ENCODE measurements around the gene CNEP1R1. TPM values are rescaled to one million over a fixed set of nuclear protein-coding genes. Genes with fewer than 3 reads are reported as not detected.
"Not testable (repeated sequence)": the region's sequence is repeated elsewhere in the genome, so short reads cannot be mapped to it uniquely, and the experiment has no call there.

Gene CNEP1R1
- total RNA-seq, 1 experiment from 2014 or later: 22.5 TPM

GRCh38 chr16:50012182-50012581, 12.8 kb upstream of the CNEP1R1 start:
- DNase-seq (ENCODE audit: low spot score): no peak
- in situ Hi-C loops (cut with HindIII; ENCODE audit: low sequenced_read_pairs): no loop called here

GRCh38 chr16:50014211-50014610, 10.8 kb upstream of the CNEP1R1 start:
- in situ Hi-C loops (cut with HindIII; ENCODE audit: low sequenced_read_pairs); DNase-seq (ENCODE audit: low spot score): not testable (repeated sequence)

GRCh38 chr16:50015631-50016030, 9.4 kb upstream of the CNEP1R1 start:
- in situ Hi-C loops (cut with HindIII; ENCODE audit: low sequenced_read_pairs): no loop called here

GRCh38 chr16:50017553-50017952, 7.5 kb upstream of the CNEP1R1 start:
- in situ Hi-C loops (cut with HindIII; ENCODE audit: low sequenced_read_pairs): no loop called here
- no peak for DNase-seq (ENCODE audit: low spot score)

More at GRCh38 chr16:50015631-50016030, 9.4 kb upstream of the CNEP1R1 start:
- DNase-seq (ENCODE audit: low spot score): no peak

- in situ Hi-C loops (cut with HindIII; ENCODE audit: low sequenced_read_pairs): no loop called here
- DNase-seq (ENCODE audit: low spot score): no peak
Observed at GRCh38 chr16:50021544-50021943, 3.5 kb upstream of the CNEP1R1 start.

GRCh38 chr16:50023641-50024040, 1.4 kb upstream of the CNEP1R1 start:
- in situ Hi-C loops (cut with HindIII; ENCODE audit: low sequenced_read_pairs): no loop called here

GRCh38 chr16:50024207-50024606, 818 bp upstream of the CNEP1R1 start:
- no peak for DNase-seq (ENCODE audit: low spot score)
- in situ Hi-C loops (cut with HindIII; ENCODE audit: low sequenced_read_pairs): no loop called here

More at GRCh38 chr16:50023641-50024040, 1.4 kb upstream of the CNEP1R1 start:
- DNase-seq (ENCODE audit: low spot score): no peak

GRCh38 chr16:50025537-50025931, 509 bp downstream of the CNEP1R1 start:
- in situ Hi-C loops (cut with HindIII; ENCODE audit: low sequenced_read_pairs): no loop called here
- no peak for DNase-seq (ENCODE audit: low spot score)

- no peak for DNase-seq (ENCODE audit: low spot score)
- in situ Hi-C loops (cut with HindIII; ENCODE audit: low sequenced_read_pairs): no loop called here
Observed at GRCh38 chr16:50027829-50028228, 2.8 kb downstream of the CNEP1R1 start.

- in situ Hi-C loops (cut with HindIII; ENCODE audit: low sequenced_read_pairs): no loop called here
- DNase-seq (ENCODE audit: low spot score): no peak
Observed at GRCh38 chr16:50035468-50035992, 10.5 kb downstream of the CNEP1R1 start.

GRCh38 chr16:50036426-50036825, 11.4 kb downstream of the CNEP1R1 start:
- in situ Hi-C loops (cut with HindIII; ENCODE audit: low sequenced_read_pairs): no loop called here
- no peak for DNase-seq (ENCODE audit: low spot score)

- no peak for DNase-seq (ENCODE audit: low spot score)
- in situ Hi-C loops (cut with HindIII; ENCODE audit: low sequenced_read_pairs): no loop called here
Observed at GRCh38 chr16:50037662-50038220, 12.7 kb downstream of the CNEP1R1 start.

GRCh38 chr16:50038286-50038685, 13.3 kb downstream of the CNEP1R1 start:
- in situ Hi-C loops (cut with HindIII; ENCODE audit: low sequenced_read_pairs): no loop called here
- DNase-seq (ENCODE audit: low spot score): no peak

- no peak for DNase-seq (ENCODE audit: low spot score)
- in situ Hi-C loops (cut with HindIII; ENCODE audit: low sequenced_read_pairs): no loop called here
Observed at GRCh38 chr16:50038756-50039529, 13.9 kb downstream of the CNEP1R1 start.

GRCh38 chr16:50040018-50040417, 15.0 kb downstream of the CNEP1R1 start:
- DNase-seq (ENCODE audit: low spot score): no peak
- in situ Hi-C loops (cut with HindIII; ENCODE audit: low sequenced_read_pairs): no loop called here

- DNase-seq (ENCODE audit: low spot score): no peak
- in situ Hi-C loops (cut with HindIII; ENCODE audit: low sequenced_read_pairs): no loop called here
Observed at GRCh38 chr16:50040710-50041109, 15.7 kb downstream of the CNEP1R1 start.

GRCh38 chr16:50043358-50043757, 18.3 kb downstream of the CNEP1R1 start:
- no peak for DNase-seq (ENCODE audit: low spot score)
- in situ Hi-C loops (cut with HindIII; ENCODE audit: low sequenced_read_pairs): no loop called here

GRCh38 chr16:50045412-50045811, 20.4 kb downstream of the CNEP1R1 start:
- DNase-seq (ENCODE audit: low spot score): no peak
- in situ Hi-C loops (cut with HindIII; ENCODE audit: low sequenced_read_pairs): no loop called here

GRCh38 chr16:50046853-50047252, 21.8 kb downstream of the CNEP1R1 start:
- no peak for DNase-seq (ENCODE audit: low spot score)
- in situ Hi-C loops (cut with HindIII; ENCODE audit: low sequenced_read_pairs): no loop called here

GRCh38 chr16:50047864-50048263, 22.8 kb downstream of the CNEP1R1 start:
- DNase-seq (ENCODE audit: low spot score): no peak
- in situ Hi-C loops (cut with HindIII; ENCODE audit: low sequenced_read_pairs): no loop called here

- in situ Hi-C loops (cut with HindIII; ENCODE audit: low sequenced_read_pairs): no loop called here
- DNase-seq (ENCODE audit: low spot score): no peak
Observed at GRCh38 chr16:50050802-50051201, 25.8 kb downstream of the CNEP1R1 start.
